ENCODE results near the gene GRIK4.
"Not testable (repeated sequence)": the region's sequence is repeated elsewhere in the genome, so short reads cannot be mapped to it uniquely, and the experiment has no call there.

The GRIK4 gene

DNA sequence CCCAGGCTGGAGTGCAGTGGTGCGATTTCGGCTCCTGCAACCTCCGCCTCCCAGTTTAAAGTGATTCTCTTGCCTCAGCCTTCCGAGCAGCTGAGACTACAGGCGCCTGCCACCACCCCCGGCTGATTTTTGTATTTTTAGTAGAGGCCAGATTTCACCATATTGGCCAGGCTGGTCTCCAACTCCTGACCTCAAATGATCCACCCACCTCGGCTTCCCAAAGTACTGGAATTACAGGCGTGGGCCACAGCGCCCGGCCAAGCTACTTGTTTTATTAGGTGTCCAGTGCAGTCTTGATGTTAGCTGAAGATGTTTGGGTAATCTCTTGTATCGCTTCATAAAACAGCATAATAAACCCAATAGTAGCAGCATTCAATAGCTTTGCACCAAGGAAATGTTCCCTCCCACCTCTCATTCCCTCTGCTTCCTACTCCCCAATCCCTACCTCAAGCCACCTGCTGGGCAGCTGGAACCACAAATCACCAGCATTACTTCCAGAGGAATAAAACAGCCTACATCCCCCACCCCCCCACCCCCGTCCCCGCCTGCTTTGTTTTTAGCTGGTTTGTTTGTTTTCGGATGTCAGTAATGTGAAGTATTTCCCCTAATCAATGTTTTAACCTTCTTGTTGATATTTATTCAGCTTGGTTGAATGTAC, 11.0 kb upstream of the GRIK4 start:
- H3K27me3 Mint-ChIP-seq, result peaks cover 54% of the 10 kb centered on the region
- DNase-seq, result no peak
- no peaks in the 10 kb centered on the region for H3K4me1 Mint-ChIP-seq (ENCODE audit: low read depth)
- H3K36me3 Mint-ChIP-seq (ENCODE audit: low read depth), result no peaks in the 10 kb centered on the region
- H3K27ac Mint-ChIP-seq, result no peak overlapping the region
- no peak overlapping the region for H3K4me3 Mint-ChIP-seq
- no peaks in the 10 kb centered on the region for H3K9me3 Mint-ChIP-seq

- no peaks in the 10 kb centered on the region for H3K4me1 Mint-ChIP-seq (ENCODE audit: low read depth)
- H3K9me3 Mint-ChIP-seq, result no peaks in the 10 kb centered on the region
- no peaks in the 10 kb centered on the region for H3K36me3 Mint-ChIP-seq (ENCODE audit: low read depth)
- H3K27ac Mint-ChIP-seq, result no peak overlapping the region
- DNase-seq, result no peak
- no peak overlapping the region for H3K4me3 Mint-ChIP-seq
- H3K27me3 Mint-ChIP-seq, result peaks cover 58% of the 10 kb centered on the region
Observed at GRCh38 chr11:120501440-120501839, 10.1 kb upstream of the GRIK4 start.

DNA sequence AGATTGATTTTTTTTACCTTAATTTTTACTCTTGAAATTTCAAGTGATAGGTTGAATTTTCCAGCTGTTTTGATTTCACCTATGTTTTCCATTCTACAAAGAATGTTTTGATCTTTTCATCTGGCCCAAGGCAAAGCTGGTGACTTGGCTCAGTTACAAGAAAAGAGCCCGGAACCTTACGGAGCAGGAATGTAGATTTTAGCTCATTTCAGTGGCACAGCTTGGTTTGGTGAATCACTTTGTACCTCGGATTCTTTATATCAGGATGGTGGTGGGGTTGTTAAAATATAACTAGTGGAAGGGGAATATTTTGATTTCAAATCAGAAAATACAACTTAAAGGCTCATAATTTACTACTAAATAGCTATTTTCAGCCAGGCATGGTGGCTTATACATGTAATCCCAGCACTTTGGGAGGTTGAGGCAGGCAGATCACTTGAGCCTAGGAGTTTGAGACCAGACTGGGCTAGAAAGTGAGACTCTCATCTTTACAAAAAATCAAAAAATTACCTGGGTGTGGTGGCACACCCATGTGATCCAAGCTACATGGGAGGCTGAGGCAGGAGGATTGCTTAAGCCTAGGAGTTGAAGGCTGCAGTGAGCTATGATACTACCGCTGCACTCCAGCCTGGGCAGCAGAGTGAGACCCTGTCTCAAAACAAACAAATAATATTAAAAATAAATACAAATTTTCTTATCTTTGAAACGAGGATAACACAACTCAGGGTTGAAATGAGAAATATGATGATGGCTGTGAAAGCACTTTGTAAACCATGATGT, 9.4 kb upstream of the GRIK4 start:
- Mint-ChIP-seq H3K36me3 (ENCODE audit: low read depth) (no peaks in the 10 kb centered on the region), H3K4me3 (no peak overlapping the region), H3K9me3 (no peaks in the 10 kb centered on the region), H3K27me3 (peaks cover 62% of the 10 kb centered on the region), H3K27ac (no peak overlapping the region), H3K4me1 (ENCODE audit: low read depth) (no peaks in the 10 kb centered on the region)
- DNase-seq, result no peak

DNA sequence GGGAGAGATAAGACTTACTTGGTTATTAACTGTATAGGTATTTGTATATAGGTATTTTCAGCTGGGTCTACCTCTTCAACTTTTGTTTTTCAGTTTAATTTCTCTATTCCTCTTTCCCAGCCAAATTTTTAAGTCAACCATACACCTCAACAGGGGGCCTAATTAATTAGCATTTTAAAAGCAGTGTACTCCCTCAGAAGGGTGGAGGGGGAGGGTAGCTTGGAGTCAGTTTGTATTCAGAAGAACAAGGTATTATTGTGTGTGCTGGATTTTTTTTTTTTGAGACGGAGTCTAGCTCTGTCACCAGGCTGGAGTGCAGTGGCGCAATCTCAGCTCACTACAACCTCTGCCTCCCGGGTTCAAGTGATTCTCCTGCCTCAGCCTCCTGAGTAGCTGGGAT, 8.0 kb upstream of the GRIK4 start:
- H3K27me3 Mint-ChIP-seq, result peaks cover 70% of the 10 kb centered on the region

GRCh38 chr11:120505801-120506425, 5.6 kb upstream of the GRIK4 start:
- H3K27me3 Mint-ChIP-seq, result peaks cover 79% of the 10 kb centered on the region
- H3K4me1 Mint-ChIP-seq (ENCODE audit: low read depth), result peaks cover under 1% of the 10 kb centered on the region
- no peaks in the 10 kb centered on the region for H3K36me3 Mint-ChIP-seq (ENCODE audit: low read depth)

More for the DNA sequence above, 8.0 kb upstream of the GRIK4 start:
- not testable (repeated sequence) for H3K27ac Mint-ChIP-seq; H3K4me1 Mint-ChIP-seq (ENCODE audit: low read depth); H3K9me3 Mint-ChIP-seq; DNase-seq; H3K4me3 Mint-ChIP-seq; H3K36me3 Mint-ChIP-seq (ENCODE audit: low read depth)

DNA sequence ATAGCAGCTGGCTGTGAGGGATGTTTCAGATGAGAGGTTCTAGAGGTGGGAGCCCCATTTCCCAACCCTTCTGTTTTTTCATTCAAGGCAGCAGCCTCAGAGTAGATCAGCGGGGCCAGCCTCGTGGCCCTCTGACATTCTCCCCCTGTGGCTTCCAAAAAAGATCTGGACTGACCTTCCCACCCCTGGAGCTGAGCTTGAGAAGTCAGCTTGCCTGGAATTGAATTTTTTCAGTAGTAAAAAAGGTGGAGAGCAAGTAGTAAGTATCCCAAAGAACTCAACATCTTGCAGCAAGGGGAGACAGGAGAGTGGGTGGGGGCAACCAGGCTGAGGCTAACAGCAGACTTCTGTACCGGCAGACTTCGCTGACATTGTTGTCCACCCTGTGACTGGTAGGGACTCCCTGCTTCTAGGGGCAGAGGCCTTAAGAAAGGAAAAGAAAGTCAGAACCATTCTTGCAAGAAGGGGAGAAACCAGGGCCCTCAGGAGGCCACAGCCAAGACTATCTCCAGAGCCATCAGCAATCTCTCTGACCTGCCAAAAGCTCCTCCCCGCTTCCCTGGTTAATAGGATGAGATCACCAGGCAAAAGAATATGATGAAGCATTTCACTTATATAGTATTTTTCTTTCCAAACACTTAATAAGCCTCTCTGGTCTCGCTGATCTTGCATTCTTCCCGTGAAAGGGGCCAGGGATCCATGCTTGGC, 2.0 kb upstream of the GRIK4 start:
- no peak overlapping the region for H3K4me3 Mint-ChIP-seq
- no peaks in the 10 kb centered on the region for H3K9me3 Mint-ChIP-seq
- peaks cover 80% of the 10 kb centered on the region for H3K27me3 Mint-ChIP-seq
- no peaks in the 10 kb centered on the region for H3K36me3 Mint-ChIP-seq (ENCODE audit: low read depth)
- no peak overlapping the region for H3K27ac Mint-ChIP-seq
- peaks cover 2% of the 10 kb centered on the region for H3K4me1 Mint-ChIP-seq (ENCODE audit: low read depth)
- no peak for DNase-seq

More at GRCh38 chr11:120505801-120506425, 5.6 kb upstream of the GRIK4 start:
- no peak for DNase-seq
- H3K9me3 Mint-ChIP-seq, result no peaks in the 10 kb centered on the region
- no peak overlapping the region for H3K27ac Mint-ChIP-seq
- H3K4me3 Mint-ChIP-seq, result no peak overlapping the region

DNA sequence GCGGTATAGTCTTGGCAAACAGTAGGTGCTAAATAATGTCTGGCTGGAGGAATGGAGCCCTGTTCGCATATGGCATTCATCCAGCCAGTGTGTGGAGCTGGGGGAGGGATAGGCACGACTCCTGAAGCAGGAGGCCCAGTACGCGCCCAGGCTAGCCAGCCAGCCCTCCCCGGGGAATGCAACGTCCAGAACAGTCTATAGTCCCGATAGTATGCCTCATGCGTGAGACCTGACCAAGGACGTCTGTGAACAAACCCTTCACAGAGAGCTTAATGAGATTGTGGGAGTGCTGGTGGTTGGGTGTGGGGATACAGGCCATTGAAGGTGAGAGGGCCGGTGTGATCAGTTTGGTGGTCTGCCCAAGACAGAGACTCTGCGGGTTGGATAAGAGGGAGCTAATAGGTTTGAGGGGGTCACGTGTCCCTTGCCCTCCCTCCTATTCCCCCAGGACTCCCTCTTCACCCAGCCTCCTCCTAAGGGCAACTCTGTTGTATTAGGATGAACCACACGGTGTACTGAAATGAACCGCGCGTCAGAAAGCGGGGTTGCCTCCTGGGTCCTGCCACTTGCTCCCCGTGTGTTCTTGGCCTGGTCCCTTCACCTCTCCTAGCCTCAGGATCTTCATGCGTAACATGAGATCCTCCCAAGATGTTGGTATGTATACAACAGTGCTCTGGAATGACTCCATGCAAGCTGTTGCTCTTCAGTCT, 987 bp upstream of the GRIK4 start:
- H3K9me3 Mint-ChIP-seq, result no peaks in the 10 kb centered on the region
- no peak for DNase-seq
- H3K4me3 Mint-ChIP-seq, result no peak overlapping the region
- no peaks in the 10 kb centered on the region for H3K36me3 Mint-ChIP-seq (ENCODE audit: low read depth)
- H3K4me1 Mint-ChIP-seq (ENCODE audit: low read depth), result peaks cover 2% of the 10 kb centered on the region
- no peak overlapping the region for H3K27ac Mint-ChIP-seq
- peaks cover 84% of the 10 kb centered on the region for H3K27me3 Mint-ChIP-seq

- no peaks in the 10 kb centered on the region for H3K9me3 Mint-ChIP-seq
- no peak for DNase-seq
- peaks cover 82% of the 10 kb centered on the region for H3K27me3 Mint-ChIP-seq
- peaks cover 6% of the 10 kb centered on the region for H3K4me1 Mint-ChIP-seq (ENCODE audit: low read depth)
- no peak overlapping the region for H3K4me3 Mint-ChIP-seq
- H3K36me3 Mint-ChIP-seq (ENCODE audit: low read depth), result no peaks in the 10 kb centered on the region
- H3K27ac Mint-ChIP-seq, result no peak overlapping the region
Observed at GRCh38 chr11:120511820-120512738, 531 bp downstream of the GRIK4 start.

DNA sequence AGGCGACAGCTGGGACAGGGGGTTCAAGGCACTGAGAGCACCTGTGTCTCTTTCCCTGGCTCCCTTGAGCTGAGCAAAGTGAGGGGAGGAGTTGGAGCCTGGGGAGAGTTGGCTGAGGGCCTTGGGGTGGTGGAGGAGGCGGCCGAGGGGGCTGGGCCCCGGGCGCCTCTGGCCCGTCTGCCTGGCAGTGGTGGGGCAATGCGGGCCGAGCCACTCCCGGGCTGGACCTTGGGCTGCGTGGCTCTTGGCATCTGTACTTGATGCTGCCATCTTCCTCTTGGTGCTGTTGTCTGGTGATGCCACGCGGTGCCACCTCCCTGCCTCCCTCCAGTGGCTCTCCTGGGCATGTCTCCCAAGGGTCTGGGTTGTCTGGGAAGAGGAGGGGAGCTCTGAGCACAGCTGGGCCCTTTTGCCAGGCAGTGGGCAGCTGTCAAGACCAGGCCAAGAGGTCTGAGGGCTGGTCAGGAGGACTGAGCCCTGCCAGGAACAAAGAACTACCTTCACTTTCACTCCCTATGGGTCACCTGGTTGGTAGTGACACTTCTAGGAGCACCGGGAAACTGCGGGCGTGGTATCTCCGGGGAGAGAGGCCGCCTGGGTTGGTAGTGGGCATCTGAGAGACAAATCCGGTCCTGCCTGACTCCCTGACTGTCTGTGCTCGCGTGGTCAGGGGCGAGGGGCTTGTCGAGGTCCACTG, 1.3 kb downstream of the GRIK4 start:
- Mint-ChIP-seq H3K4me3 (no peak overlapping the region), H3K27ac (no peak overlapping the region), H3K27me3 (peaks cover 82% of the 10 kb centered on the region), H3K4me1 (ENCODE audit: low read depth) (peaks cover 6% of the 10 kb centered on the region), H3K36me3 (ENCODE audit: low read depth) (no peaks in the 10 kb centered on the region), H3K9me3 (no peaks in the 10 kb centered on the region)
- DNase-seq, result no peak

- DNase-seq, result no peak
- Mint-ChIP-seq H3K27me3 (peaks cover 78% of the 10 kb centered on the region), H3K27ac (no peak overlapping the region), H3K36me3 (ENCODE audit: low read depth) (no peaks in the 10 kb centered on the region), H3K4me3 (no peak overlapping the region), H3K9me3 (no peaks in the 10 kb centered on the region), H3K4me1 (ENCODE audit: low read depth) (peaks cover 6% of the 10 kb centered on the region)
Observed at GRCh38 chr11:120513436-120514315, 2.1 kb downstream of the GRIK4 start.

DNA sequence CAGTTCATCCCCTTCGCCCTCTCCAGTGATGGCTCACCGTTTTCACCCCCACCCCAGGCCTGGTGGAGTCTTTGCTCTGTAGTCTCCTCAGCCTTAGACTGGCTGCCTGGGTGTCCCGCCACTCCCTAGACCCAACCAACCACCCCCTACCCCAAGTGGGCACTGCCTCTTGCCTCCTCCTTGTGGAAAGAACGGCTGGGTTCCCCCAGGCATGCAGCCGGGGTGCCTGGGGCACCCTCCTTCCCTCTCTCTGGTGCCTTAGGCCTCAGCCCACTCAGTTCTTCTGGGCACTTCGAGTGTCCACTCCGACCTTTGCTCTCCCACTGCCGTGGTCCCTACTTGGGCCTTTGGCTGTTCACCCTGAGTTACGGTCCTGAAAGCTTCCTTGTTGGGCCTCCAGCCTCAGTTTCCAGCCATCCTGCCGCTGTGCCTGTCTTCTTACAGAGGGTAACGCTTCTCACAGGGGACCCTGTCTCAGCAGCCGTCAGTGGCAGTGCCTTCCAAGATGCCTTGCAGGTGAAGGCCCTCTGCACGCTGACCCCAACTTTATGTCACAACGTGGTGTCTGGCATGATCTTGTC, 3.1 kb downstream of the GRIK4 start:
- Mint-ChIP-seq H3K36me3 (ENCODE audit: low read depth) (no peaks in the 10 kb centered on the region), H3K4me3 (no peak overlapping the region), H3K27me3 (peaks cover 73% of the 10 kb centered on the region), H3K4me1 (ENCODE audit: low read depth) (peaks cover 6% of the 10 kb centered on the region), H3K9me3 (no peaks in the 10 kb centered on the region), H3K27ac (no peak overlapping the region)
- DNase-seq, result no peak

GRCh38 chr11:120515186-120515723, 3.7 kb downstream of the GRIK4 start:
- H3K4me1 Mint-ChIP-seq (ENCODE audit: low read depth), result peaks cover 6% of the 10 kb centered on the region
- H3K9me3 Mint-ChIP-seq, result no peaks in the 10 kb centered on the region
- no peak for DNase-seq
- H3K36me3 Mint-ChIP-seq (ENCODE audit: low read depth), result no peaks in the 10 kb centered on the region
- no peak overlapping the region for H3K27ac Mint-ChIP-seq
- H3K4me3 Mint-ChIP-seq, result no peak overlapping the region
- H3K27me3 Mint-ChIP-seq, result peaks cover 70% of the 10 kb centered on the region
